T follicular helper cell (primary cell): Measurements from ENCODE around the gene PNPLA6.

ENCODE experiments used
- DNase-seq: peaks from one replicate; pipeline ENCODE4 v3.0.0-alpha.2; 2020; ENCODE audit warnings: low read depth

The PNPLA6 gene

GRCh38 chr19:7602240-7602934 is 66.9 kb downstream of the PNPLA6 start:
- no peak for DNase-seq

- no peak for DNase-seq
Observed at GRCh38 chr19:7602935-7603497, 67.5 kb downstream of the PNPLA6 start.

DNA sequence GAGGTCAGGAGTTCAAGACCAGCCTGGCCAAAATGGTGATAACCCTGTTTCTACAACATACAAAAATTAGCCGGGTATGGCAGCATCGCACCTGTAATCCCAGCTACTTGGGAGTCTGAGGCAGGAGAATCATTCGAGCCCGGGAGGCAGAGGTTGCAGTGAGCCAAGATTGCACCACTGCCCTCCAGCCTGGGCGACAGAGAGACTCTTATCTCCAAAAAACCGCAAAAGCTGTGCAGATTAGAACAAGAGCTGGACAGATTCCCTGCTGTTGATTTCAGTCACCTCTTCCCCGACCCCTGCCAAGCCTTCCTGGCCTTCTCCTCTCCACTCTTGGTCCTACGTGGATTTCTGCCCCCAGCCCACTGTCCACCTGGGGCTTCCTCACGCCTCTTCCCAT is 68.4 kb downstream of the PNPLA6 start:
- DNase-seq: no peak

DNA sequence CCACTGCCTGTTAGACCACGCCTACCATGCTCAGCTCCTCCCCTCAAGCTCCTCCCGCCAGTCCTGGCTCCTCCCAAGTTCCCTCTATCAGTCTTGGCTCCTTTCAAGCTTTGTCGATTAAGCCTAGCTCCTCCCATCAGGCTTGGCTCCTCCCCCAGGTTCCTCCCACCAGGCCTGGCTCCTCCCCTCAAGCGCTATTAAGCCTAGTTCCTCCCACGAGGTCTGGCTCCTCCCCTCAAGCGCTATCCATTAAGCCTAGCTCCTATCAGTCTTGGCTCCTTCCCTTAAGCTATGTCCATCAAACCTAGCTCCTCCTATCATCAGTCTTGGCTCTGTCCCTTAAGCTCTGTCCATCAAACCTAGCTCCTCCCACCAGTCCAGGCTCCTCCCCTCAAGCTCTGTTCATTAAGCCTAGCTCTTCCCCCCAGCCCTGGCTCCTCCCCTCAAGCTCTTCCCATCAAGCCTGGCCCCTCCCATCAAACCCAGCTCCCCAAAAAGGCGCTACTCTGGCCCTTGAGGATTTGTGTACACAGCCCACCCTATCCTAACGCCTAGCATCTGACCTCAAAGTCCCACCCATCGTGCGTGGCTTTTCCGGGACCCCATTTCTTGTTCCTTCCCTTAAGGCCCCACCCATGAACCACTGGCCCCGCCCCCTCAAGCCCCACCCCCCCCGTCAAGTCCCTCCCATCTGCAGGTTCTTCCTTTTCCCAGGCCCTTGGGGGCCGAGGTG is 70.1 kb downstream of the PNPLA6 start:
- DNase-seq: no peak

GRCh38 chr19:7606289-7606688 is 70.8 kb downstream of the PNPLA6 start:
- no peak for DNase-seq

DNA sequence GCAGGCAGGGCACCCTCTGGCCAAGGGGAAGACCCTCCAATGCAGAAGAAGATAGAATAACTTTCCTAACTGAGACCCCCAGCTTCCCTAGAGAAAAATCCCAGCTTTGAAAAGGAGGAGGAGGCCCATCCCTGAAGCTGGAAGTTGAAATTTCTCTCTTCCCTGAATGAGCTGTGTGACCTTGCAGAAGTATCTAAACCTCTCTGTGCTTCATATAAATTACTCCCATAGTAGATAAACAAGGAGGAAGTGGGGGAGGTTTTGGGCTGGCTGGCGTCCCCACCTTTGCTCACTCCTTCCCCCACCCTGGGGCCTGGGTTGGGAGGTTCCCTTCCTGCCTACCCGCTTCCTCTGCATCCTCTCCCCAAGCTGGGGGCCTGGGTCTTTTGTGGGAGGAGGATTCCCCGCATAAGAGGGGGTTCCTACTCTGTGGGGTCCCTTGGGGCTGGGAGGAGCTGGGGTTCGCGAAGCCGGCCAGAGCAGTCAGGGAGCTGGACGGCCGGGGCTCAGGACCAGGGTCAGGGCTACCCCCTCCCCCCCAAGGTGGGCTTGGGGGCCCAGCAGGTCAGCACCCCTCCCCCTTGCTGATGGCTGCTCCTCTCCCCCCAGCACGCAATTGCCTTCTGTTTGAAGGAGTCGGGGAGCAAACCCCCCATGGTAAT is 71.8 kb downstream of the PNPLA6 start:
- no peak for DNase-seq

GRCh38 chr19:7607874-7608560 is 72.5 kb downstream of the PNPLA6 start:
- DNase-seq: no peak

- DNase-seq: no peak
Observed at GRCh38 chr19:7610491-7611240, 75.1 kb downstream of the PNPLA6 start.
